SU-DHL-6 (cell line): ENCODE data around the gene F12.

Experiments
- CTCF ChIP-seq: fragments of 200-600 bp; sonication (generic); IDR thresholded peaks from one replicate; pipeline ENCODE4 v1.5.1; 2017; ENCODE audit warnings: antibody characterized with exemption, mild to moderate bottlenecking, low read length, moderate library complexity; ENCODE audit not compliant: insufficient read depth, poor library complexity, severe bottlenecking
- EZH2phosphoT487 ChIP-seq: fragments of 200-600 bp; sonication (generic), shearing (Covaris generic); conservative IDR thresholded peaks from 2 replicates; pipeline ENCODE4 v1.6.1; 2018; ENCODE audit warnings: mild to moderate bottlenecking, antibody characterized with exemption, low read length, moderate library complexity, mixed read lengths

GRCh38 chr5:177405312-177405711, 4.1 kb downstream of the F12 start:
- TF ChIP-seq EZH2phosphoT487 (no peak), CTCF (no peak)
